Smooth muscle cell (in vitro differentiated cells): ENCODE results near the gene CTBP2. TPM values are rescaled to one million over a fixed set of nuclear protein-coding genes. Genes with fewer than 3 reads are reported as not detected.

Source experiments
- DNase-seq: peaks from one replicate; lab custom pipeline; 2025; ENCODE audit not compliant: unreplicated experiment; lab: John Stamatoyannopoulos, UW
- H2AFZ ChIP-seq: fragments of 200-600 bp; sonication (generic); 2 replicates; pipeline ENCODE4 v1.6.0; 2016; ENCODE audit warnings: antibody characterized with exemption, low read depth, mild to moderate bottlenecking
- H3F3A ChIP-seq: fragments of 200-600 bp; sonication (generic); 2 replicates; pipeline ENCODE4 v1.6.0; 2017; ENCODE audit warnings: antibody characterized with exemption, low read depth
- H3K27ac ChIP-seq: fragments of 200-600 bp; sonication (generic); 2 replicates; pipeline ENCODE4 v1.5.1; 2016; ENCODE audit warnings: low read depth, mild to moderate bottlenecking
- H3K27me3 ChIP-seq: fragments of 200-600 bp; sonication (generic); 2 replicates; pipeline ENCODE4 v1.6.1; 2016; ENCODE audit warnings: low read depth, mild to moderate bottlenecking
- H3K36me3 ChIP-seq: fragments of 200-600 bp; sonication (generic); 2 replicates; pipeline ENCODE4 v1.5.1; 2016; ENCODE audit warnings: low read depth
- H3K4me1 ChIP-seq: fragments of 200-600 bp; sonication (generic); 2 replicates; pipeline ENCODE4 v1.5.1; 2016; ENCODE audit warnings: low read depth
- H3K4me2 ChIP-seq: fragments of 200-600 bp; sonication (generic); 2 replicates; pipeline ENCODE4 v1.6.0; 2016; ENCODE audit warnings: mild to moderate bottlenecking
- H3K4me3 ChIP-seq: fragments of 200-600 bp; sonication (generic); 2 replicates; pipeline ENCODE4 v1.5.1; 2016; ENCODE audit warnings: mild to moderate bottlenecking
- H3K79me2 ChIP-seq: fragments of 200-600 bp; sonication (generic); 2 replicates; pipeline ENCODE4 v1.6.0; 2016; ENCODE audit warnings: low read depth, mild to moderate bottlenecking
- H3K9ac ChIP-seq: fragments of 200-600 bp; sonication (generic); 2 replicates; pipeline ENCODE4 v1.6.0; 2016; ENCODE audit warnings: low read depth
- H3K9me3 ChIP-seq: fragments of 200-600 bp; sonication (generic); replicated peaks from 2 replicates; pipeline ENCODE4 v1.5.1; 2016; ENCODE audit warnings: low read depth
- H4K20me1 ChIP-seq: fragments of 200-600 bp; sonication (generic); 2 replicates; pipeline ENCODE4 v1.6.0; 2016; ENCODE audit warnings: low read depth
- CTCF ChIP-seq: fragments of 200-600 bp; sonication (generic); IDR thresholded peaks from 2 replicates; pipeline ENCODE4 v1.5.1; 2017; ENCODE audit warnings: borderline replicate concordance, mild to moderate bottlenecking, antibody characterized with exemption; ENCODE audit not compliant: insufficient read depth, poor library complexity, severe bottlenecking
- WGBS: methylation state at CpG from one replicate; pipeline ENCODE4 v1.1.7; 2016; ENCODE audit warnings: low lambda C conversion rate; 5-methylcytosine and 5-hydroxymethylcytosine counted together
- polyA plus RNA-seq: library from polyadenylated mRNA; unstranded; fragments of >200 nt; fragmentation: Nextera tagmentation; extraction: Ambion mirVana; gene quantifications from 2 replicates; pipeline ENCODE4 v1.2.1, GENCODE V29; 2016
- total RNA-seq: library from RNA; depleted of rRNA; stranded (reverse); fragments of >200 nt; gene quantifications from 2 replicates; pipeline ENCODE4 v1.2.3, GENCODE V29; 2014

The CTBP2 gene
- total and polyA plus RNA-seq, 2 experiments from 2014 or later = 49.9 to 69.5 TPM

DNA sequence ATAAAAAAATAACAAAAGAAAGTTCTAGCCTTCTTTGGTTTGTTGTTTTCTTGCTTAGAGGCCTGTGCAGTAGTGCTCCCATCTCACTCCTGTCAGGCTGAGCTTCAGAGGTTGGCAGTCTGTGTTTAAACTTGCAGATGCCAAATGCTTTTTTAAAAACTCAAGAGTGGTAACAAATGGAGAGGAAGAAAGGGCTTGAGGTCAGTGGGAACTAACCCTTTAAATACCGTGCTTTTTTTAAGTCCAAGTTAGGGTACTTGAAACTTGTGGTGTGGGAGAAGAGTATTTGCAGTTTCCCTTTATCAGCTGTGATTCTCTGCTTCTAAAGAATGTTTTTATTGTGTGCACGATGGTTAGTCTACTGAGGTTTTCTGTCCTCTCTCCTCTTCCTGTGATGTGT is 189.1 kb downstream of the CTBP2 start:
- H4K20me1 ChIP-seq = peaks cover 85% of the 10 kb centered on the region
- no peak overlapping the region for H3K4me3 ChIP-seq
- no peaks in the 10 kb centered on the region for H3K4me1 ChIP-seq
- H3K27me3 ChIP-seq = no peaks in the 10 kb centered on the region
- H3K9ac ChIP-seq = no peak overlapping the region
- no peaks in the 10 kb centered on the region for H3F3A ChIP-seq
- 55% methylated on average over 2 of the region's 2 CpGs for WGBS
- no peak for DNase-seq
- no peak overlapping the region for H3K4me2 ChIP-seq
- H3K79me2 ChIP-seq = peaks cover 58% of the 10 kb centered on the region
- TF ChIP-seq CTCF = no peak
- H3K9me3 ChIP-seq = no peaks in the 10 kb centered on the region
- H3K36me3 ChIP-seq = peaks cover 10% of the 10 kb centered on the region
- H2AFZ ChIP-seq = no peak overlapping the region
- peak overlapping the region; percentile 11 for H3K27ac ChIP-seq

DNA sequence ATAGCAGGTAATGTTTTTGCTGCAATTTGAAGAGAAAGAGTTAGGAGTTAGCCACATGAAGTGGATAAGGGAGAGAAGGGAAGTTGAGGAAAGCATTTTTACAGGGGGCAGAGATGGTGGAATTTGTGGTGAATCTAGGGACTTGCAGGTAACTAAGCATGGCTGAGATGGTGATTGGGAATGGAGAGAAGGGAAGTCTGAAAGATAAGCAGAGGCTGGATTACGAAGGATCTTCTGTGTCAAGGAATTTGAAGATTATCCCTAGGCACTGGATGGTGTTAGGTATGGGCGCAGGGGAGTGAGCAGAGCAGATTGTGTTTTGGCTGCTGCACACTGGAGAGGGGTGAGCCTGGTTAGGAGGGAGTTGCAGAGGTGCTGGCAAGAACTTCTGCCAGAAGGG is 193.1 kb downstream of the CTBP2 start:
- no peaks in the 10 kb centered on the region for H3K9me3 ChIP-seq
- TF ChIP-seq CTCF = no peak
- no peak overlapping the region for H3K4me2 ChIP-seq
- peaks cover 97% of the 10 kb centered on the region for H4K20me1 ChIP-seq
- H3K79me2 ChIP-seq = peaks cover 77% of the 10 kb centered on the region
- H3K4me3 ChIP-seq = no peak overlapping the region
- no peaks in the 10 kb centered on the region for H3K36me3 ChIP-seq
- no peaks in the 10 kb centered on the region for H3F3A ChIP-seq
- no peaks in the 10 kb centered on the region for H3K4me1 ChIP-seq
- H3K9ac ChIP-seq = no peak overlapping the region
- H3K27ac ChIP-seq = no peak overlapping the region
- 89% methylated on average over 2 of the region's 2 CpGs for WGBS
- no peak overlapping the region for H2AFZ ChIP-seq
- DNase-seq = no peak
- no peaks in the 10 kb centered on the region for H3K27me3 ChIP-seq

DNA sequence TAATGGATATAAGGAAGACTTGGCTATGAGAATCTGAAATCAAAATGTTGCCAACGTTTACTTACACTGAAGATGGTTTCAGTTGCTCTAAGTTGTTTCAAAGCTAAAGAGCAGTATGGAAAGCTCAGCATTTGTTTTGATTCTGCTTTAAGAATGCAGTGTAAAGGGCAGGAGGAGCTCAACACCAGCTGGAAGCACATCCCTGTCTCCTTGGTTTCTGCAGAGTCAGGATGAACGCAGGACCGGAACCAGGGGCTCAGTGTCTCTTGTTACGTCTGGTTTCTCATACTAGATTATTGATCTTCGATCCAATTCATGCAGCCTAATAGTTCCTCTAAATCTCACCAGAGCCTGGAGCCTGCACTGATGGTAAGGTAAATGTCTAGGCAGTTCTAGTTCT is 194.4 kb downstream of the CTBP2 start:
- H3K9me3 ChIP-seq = no peaks in the 10 kb centered on the region
- no peak for TF ChIP-seq CTCF
- H4K20me1 ChIP-seq = peaks cover 97% of the 10 kb centered on the region
- H3F3A ChIP-seq = no peaks in the 10 kb centered on the region
- peaks cover 82% of the 10 kb centered on the region for H3K79me2 ChIP-seq
- WGBS = 91% methylated on average over 5 of the region's 5 CpGs
- H2AFZ ChIP-seq = no peak overlapping the region
- H3K4me1 ChIP-seq = no peaks in the 10 kb centered on the region
- no peak overlapping the region for H3K9ac ChIP-seq
- no peak overlapping the region for H3K4me3 ChIP-seq
- H3K4me2 ChIP-seq = no peak overlapping the region
- DNase-seq = no peak
- no peak overlapping the region for H3K27ac ChIP-seq
- no peaks in the 10 kb centered on the region for H3K36me3 ChIP-seq
- H3K27me3 ChIP-seq = no peaks in the 10 kb centered on the region

DNA sequence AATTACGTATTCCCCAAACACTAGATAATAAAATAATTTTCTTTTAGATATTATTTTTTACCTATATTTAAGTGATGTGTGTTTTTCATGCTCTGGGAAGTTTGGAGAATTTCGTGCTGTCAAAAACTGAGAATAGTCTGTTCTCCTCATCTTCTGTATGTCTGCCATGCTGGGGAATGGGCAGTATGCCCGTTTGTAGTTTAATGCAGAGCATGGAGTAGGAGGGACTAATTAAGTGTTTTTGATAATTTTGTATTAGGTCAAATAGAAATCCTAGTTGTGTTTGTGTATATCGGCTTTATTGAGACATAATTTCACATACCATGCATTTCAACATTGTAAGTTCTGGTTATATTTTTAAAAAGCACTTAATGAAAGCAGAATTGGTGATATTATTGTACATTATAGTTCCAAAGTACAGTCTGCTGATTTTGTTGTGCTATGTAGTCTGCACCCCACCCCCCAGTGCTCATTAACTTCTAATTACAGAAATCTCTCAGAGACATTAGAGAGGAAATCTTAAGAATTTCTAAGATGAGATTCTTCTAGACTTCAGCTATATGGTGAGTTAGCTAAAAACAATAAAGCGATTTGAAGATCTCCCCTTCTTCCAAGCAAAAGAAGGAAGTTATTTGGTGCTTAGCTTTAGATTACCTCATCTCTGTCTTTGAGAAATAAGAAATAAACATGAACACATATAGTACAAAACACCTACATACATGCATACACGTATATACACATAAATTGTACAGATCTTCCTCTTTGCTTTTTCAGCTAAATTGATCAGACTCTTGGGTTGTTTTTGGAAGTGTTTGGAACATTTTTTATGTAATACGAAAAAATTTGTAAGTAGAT is 196.3 kb downstream of the CTBP2 start:
- TF ChIP-seq CTCF = no peak
- H3K79me2 ChIP-seq = peaks cover 97% of the 10 kb centered on the region
- no peaks in the 10 kb centered on the region for H3F3A ChIP-seq
- H3K27me3 ChIP-seq = no peaks in the 10 kb centered on the region
- 96% methylated on average over 7 of the region's 7 CpGs for WGBS
- H3K4me2 ChIP-seq = no peak overlapping the region
- H3K9me3 ChIP-seq = no peaks in the 10 kb centered on the region
- no peak overlapping the region for H3K9ac ChIP-seq
- no peak overlapping the region for H3K27ac ChIP-seq
- DNase-seq = no peak
- peaks cover 99% of the 10 kb centered on the region for H4K20me1 ChIP-seq
- H3K4me1 ChIP-seq = no peaks in the 10 kb centered on the region
- no peak overlapping the region for H2AFZ ChIP-seq
- H3K36me3 ChIP-seq = no peaks in the 10 kb centered on the region
- no peak overlapping the region for H3K4me3 ChIP-seq
